Measurements from ENCODE around the gene ZNF383.

ZNF383 gene

DNA sequence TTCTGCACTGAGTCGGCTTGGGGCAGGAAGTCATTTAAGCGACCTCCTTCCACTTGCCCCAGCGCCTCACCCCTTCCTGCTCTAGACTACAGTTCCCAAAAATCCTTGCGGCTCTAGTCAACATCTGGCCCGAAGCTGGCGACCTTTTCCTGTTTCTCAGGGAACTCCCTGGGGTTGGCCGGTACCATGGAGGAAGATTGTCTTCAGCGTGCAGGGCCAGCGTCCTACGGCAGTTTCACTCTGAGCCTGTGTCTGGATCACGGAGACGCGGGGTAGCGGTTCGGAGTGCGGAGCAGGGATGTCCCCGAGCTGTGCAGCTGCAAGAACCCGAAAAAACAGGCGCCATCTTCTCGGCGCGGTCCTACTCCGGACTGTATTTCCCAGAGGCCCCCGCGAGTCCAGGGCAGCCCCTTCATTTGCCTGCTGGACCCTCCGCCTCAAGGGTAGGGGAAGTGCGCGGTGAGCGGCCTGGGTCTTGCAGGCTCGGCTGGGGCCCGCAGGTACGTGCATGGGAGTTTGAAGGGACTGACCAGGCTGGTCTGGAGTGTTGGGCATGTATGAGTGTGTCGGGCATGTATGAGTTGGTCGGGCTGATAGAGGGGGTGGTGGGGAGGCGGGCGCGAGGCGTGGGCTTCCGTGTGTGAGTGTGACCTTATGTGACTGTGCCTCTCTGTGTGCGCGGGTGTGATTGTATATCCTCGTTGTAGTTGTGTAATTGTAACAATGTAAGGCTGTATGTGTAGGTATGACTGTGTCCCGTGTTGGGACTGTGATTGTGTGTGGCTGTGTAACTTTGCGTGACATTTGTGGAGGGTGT, at the start of gene ZNF383 (continued):
- TF ChIP-seq ZNF501 (tag by site-specific recombination; IDR thresholded peaks at IDR 0.05) (peak; percentile 92), ZSCAN23 (tag by site-specific recombination; IDR thresholded peaks at IDR 0.05) (peak; percentile 67; the same call in 1 of the 2 replicates), ZNF664 (tag by site-specific recombination; IDR thresholded peaks at IDR 0.05) (0 out of 2 replicates have a peak, but pooled peaks have one; percentile 2), ZSCAN4 (tag by site-specific recombination; IDR thresholded peaks at IDR 0.05) (peak; percentile 77), ZNF394 (tag by site-specific recombination; IDR thresholded peaks at IDR 0.05; ENCODE audit: borderline replicate concordance) (peak; percentile 76; the same call in 1 of the 2 replicates), ZNF837 (tag by site-specific recombination; IDR thresholded peaks at IDR 0.05) (no peak), REPIN1 (tag by site-specific recombination; IDR thresholded peaks at IDR 0.05; ENCODE audit: low read depth) (peak; percentile 81; the same call in 1 of the 2 replicates), GFI1B (tag by site-specific recombination; IDR thresholded peaks at IDR 0.05) (no peak; the same call in 1 of the 2 replicates), ZNF426 (tag by site-specific recombination; IDR thresholded peaks at IDR 0.05) (no peak), SP2 (tag by site-specific recombination; IDR thresholded peaks at IDR 0.05) (peak; percentile 88), ZNF704 (tag by site-specific recombination; IDR thresholded peaks at IDR 0.05) (no peak; the same call in 1 of the 2 replicates), ZNF19 (tag by site-specific recombination; IDR thresholded peaks at IDR 0.05; ENCODE audit: low read depth) (no peak), ZNF112 (tag by site-specific recombination; IDR thresholded peaks at IDR 0.05) (no peak), ZNF223 (tag by site-specific recombination; IDR thresholded peaks at IDR 0.05) (no peak), ZNF26 (tag by site-specific recombination; IDR thresholded peaks at IDR 0.05) (no peak), ZNF692 (tag by site-specific recombination; IDR thresholded peaks at IDR 0.05) (peak; percentile 96), ZNF629 (tag by site-specific recombination; IDR thresholded peaks at IDR 0.05) (peak; percentile 85)
- TF ChIP-seq, protein P1, sequence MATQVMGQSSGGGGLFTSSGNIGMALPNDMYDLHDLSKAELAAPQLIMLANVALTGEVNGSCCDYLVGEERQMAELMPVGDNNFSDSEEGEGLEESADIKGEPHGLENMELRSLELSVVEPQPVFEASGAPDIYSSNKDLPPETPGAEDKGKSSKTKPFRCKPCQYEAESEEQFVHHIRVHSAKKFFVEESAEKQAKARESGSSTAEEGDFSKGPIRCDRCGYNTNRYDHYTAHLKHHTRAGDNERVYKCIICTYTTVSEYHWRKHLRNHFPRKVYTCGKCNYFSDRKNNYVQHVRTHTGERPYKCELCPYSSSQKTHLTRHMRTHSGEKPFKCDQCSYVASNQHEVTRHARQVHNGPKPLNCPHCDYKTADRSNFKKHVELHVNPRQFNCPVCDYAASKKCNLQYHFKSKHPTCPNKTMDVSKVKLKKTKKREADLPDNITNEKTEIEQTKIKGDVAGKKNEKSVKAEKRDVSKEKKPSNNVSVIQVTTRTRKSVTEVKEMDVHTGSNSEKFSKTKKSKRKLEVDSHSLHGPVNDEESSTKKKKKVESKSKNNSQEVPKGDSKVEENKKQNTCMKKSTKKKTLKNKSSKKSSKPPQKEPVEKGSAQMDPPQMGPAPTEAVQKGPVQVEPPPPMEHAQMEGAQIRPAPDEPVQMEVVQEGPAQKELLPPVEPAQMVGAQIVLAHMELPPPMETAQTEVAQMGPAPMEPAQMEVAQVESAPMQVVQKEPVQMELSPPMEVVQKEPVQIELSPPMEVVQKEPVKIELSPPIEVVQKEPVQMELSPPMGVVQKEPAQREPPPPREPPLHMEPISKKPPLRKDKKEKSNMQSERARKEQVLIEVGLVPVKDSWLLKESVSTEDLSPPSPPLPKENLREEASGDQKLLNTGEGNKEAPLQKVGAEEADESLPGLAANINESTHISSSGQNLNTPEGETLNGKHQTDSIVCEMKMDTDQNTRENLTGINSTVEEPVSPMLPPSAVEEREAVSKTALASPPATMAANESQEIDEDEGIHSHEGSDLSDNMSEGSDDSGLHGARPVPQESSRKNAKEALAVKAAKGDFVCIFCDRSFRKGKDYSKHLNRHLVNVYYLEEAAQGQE (tag by site-specific recombination; IDR thresholded peaks at IDR 0.05): peak; percentile 9
- TF ChIP-seq, protein P2, sequence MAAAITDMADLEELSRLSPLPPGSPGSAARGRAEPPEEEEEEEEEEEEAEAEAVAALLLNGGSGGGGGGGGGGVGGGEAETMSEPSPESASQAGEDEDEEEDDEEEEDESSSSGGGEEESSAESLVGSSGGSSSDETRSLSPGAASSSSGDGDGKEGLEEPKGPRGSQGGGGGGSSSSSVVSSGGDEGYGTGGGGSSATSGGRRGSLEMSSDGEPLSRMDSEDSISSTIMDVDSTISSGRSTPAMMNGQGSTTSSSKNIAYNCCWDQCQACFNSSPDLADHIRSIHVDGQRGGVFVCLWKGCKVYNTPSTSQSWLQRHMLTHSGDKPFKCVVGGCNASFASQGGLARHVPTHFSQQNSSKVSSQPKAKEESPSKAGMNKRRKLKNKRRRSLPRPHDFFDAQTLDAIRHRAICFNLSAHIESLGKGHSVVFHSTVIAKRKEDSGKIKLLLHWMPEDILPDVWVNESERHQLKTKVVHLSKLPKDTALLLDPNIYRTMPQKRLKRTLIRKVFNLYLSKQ (tag by site-specific recombination; IDR thresholded peaks at IDR 0.05; ENCODE audit: borderline replicate concordance): no peak; the same call in 1 of the 2 replicates
- TF ChIP-seq, protein P3, sequence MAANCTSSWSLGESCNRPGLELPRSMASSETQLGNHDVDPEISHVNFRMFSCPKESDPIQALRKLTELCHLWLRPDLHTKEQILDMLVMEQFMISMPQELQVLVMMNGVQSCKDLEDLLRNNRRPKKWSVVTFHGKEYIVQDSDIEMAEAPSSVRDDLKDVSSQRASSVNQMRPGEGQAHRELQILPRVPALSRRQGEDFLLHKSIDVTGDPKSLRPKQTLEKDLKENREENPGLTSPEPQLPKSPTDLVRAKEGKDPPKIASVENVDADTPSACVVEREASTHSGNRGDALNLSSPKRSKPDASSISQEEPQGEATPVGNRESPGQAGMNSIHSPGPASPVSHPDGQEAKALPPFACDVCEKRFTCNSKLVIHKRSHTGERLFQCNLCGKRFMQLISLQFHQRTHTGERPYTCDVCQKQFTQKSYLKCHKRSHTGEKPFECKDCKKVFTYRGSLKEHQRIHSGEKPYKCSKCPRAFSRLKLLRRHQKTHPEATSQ (tag by site-specific recombination; IDR thresholded peaks at IDR 0.05): no peak; the same call in none of the 2 replicates
- TF ChIP-seq, protein P4, sequence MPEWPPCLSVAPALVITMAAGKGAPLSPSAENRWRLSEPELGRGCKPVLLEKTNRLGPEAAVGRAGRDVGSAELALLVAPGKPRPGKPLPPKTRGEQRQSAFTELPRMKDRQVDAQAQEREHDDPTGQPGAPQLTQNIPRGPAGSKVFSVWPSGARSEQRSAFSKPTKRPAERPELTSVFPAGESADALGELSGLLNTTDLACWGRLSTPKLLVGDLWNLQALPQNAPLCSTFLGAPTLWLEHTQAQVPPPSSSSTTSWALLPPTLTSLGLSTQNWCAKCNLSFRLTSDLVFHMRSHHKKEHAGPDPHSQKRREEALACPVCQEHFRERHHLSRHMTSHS (tag by site-specific recombination; IDR thresholded peaks at IDR 0.05): peak; percentile 40; the same call in 1 of the 2 replicates
